GM12878 (cell line): Measurements from ENCODE around the gene GALNT17. TPM values are rescaled to one million over a fixed set of nuclear protein-coding genes. Genes with fewer than 3 reads are reported as not detected.

Experiments used
- ATAC-seq: fragments of 200-7000 bp; cut with Tn5 transposase; 3 replicates; pipeline ENCODE4 v1.9.1; 2020; ENCODE audit warnings: mild to moderate bottlenecking, moderate library complexity
- BruUV-seq: library from RNA; stranded (reverse); fragments of 400-500 nt; replicated peaks from 2 replicates; lab custom pipeline; 2021; lab: Mats Ljungman, UMichigan
- CTCF ChIA-PET: fragments of 300-600 bp; sonication (Branson Sonifier 250); formaldehyde crosslinking; extraction: SDS; loops from one replicate; lab custom pipeline; 2021; ENCODE audit warnings: inconsistent platforms; lab: Yijun Ruan, JAX
- POLR2A ChIA-PET: fragments of 350-600 bp; formaldehyde crosslinking; extraction: SDS; loops from one replicate; lab custom pipeline; 2021; ENCODE audit warnings: inconsistent platforms; lab: Charles Lee
- RAD21 ChIA-PET: fragments of 300-600 bp; sonication (Branson Sonifier 250); formaldehyde crosslinking; loops from one replicate; lab custom pipeline; 2023; ENCODE audit warnings: antibody characterized with exemption; ENCODE audit not compliant: unreplicated experiment; lab: Charles Lee
- SMC1A ChIA-PET: fragments of 300-600 bp; sonication (Branson Sonifier 250); formaldehyde crosslinking; loops from one replicate; lab custom pipeline; 2023; ENCODE audit not compliant: unreplicated experiment, uncharacterized antibody; lab: Charles Lee
- DNase-seq: peaks from one replicate; pipeline ENCODE4 v3.0.0-alpha.2; 2011; ENCODE audit warnings: low read depth, low spot score
- FAIRE-seq: peaks from 3 replicates; lab custom pipeline; 2011; peaks lifted over from hg19 to GRCh38; lab: Jason Lieb, UNC
- H2AFZ ChIP-seq: 2 replicates; pipeline ENCODE4 v1.6.0; 2011; ENCODE audit warnings: low read depth, low read length, control low read depth; ENCODE audit not compliant: control insufficient read depth
- H3K27ac ChIP-seq: 2 replicates; pipeline ENCODE4 v1.5.1; 2011; ENCODE audit warnings: control low read depth; ENCODE audit not compliant: control insufficient read depth, insufficient read depth
- H3K27me3 ChIP-seq, 2 experiments: replicated peaks in 1 of 2; 2 replicates each; pipeline versions ENCODE4 v1.6.0 to v1.6.1; 2011; ENCODE audit warnings: low read length in 1 of 2; ENCODE audit not compliant: control insufficient read depth in 2 of 2, insufficient read depth in 2 of 2
- H3K36me3 ChIP-seq, 2 experiments: 2 replicates each; pipeline ENCODE4 v1.5.1; 2011; ENCODE audit warnings: low read length in 1 of 2; ENCODE audit not compliant: control insufficient read depth in 2 of 2, insufficient read depth in 2 of 2
- H3K4me1 ChIP-seq: 2 replicates; pipeline ENCODE4 v1.6.1; 2011; ENCODE audit warnings: mild to moderate bottlenecking, low read length, moderate library complexity, mixed read lengths; ENCODE audit not compliant: control insufficient read depth, insufficient read depth
- H3K4me2 ChIP-seq: 2 replicates; pipeline ENCODE4 v1.6.0; 2011; ENCODE audit warnings: control low read depth; ENCODE audit not compliant: control insufficient read depth, insufficient read depth
- H3K4me3 ChIP-seq: fragments of 200-600 bp; sonication (generic); 2 replicates; pipeline ENCODE4 v1.5.1; 2016
- H3K79me2 ChIP-seq: 2 replicates; pipeline ENCODE4 v1.6.0; 2011; ENCODE audit warnings: low read length; ENCODE audit not compliant: control insufficient read depth, insufficient read depth
- H3K9ac ChIP-seq: 2 replicates; pipeline ENCODE4 v1.8.0; 2011; ENCODE audit warnings: low read length, control low read depth, mixed read lengths; ENCODE audit not compliant: control insufficient read depth, insufficient read depth
- H3K9me3 ChIP-seq: replicated peaks from 3 replicates; pipeline ENCODE4 v1.5.1; 2011; ENCODE audit warnings: mild to moderate bottlenecking, low read length; ENCODE audit not compliant: control insufficient read depth, insufficient read depth
- H4K20me1 ChIP-seq: 2 replicates; pipeline ENCODE4 v1.6.0; 2011; ENCODE audit not compliant: control insufficient read depth, insufficient read depth
- IKZF2 ChIP-seq, 2 experiments: fragments of 450-650 bp; IDR thresholded peaks; 2 replicates each; pipeline ENCODE4 v1.6.1; 2017; ENCODE audit warnings: mild to moderate bottlenecking in 2 of 2, moderate library complexity in 2 of 2
- IRF4 ChIP-seq: IDR thresholded peaks from 2 replicates; pipeline ENCODE4 v1.6.1; 2011; ENCODE audit warnings: low read depth, low read length
- KAT2A ChIP-seq: conservative IDR thresholded peaks from 2 replicates; pipeline ENCODE4 v1.6.1; 2011; ENCODE audit warnings: low read depth, low read length; ENCODE audit not compliant: control insufficient read depth
- LARP7 ChIP-seq: fragments of 450-650 bp; IDR thresholded peaks from 2 replicates; pipeline ENCODE4 v1.6.1; 2017; ENCODE audit warnings: mild to moderate bottlenecking
- MXI1 ChIP-seq: fragments of 150-350 bp; IDR thresholded peaks from 2 replicates; pipeline ENCODE4 v1.6.1; 2011; ENCODE audit warnings: low read depth, mild to moderate bottlenecking, inconsistent platforms, low read length, improper control_type of control experiment
- POLR2A ChIP-seq: IDR thresholded peaks from 2 replicates; pipeline ENCODE4 v1.6.1; 2011; ENCODE audit warnings: low read depth, mild to moderate bottlenecking, low read length
- RB1 ChIP-seq: fragments of 450-650 bp; formaldehyde crosslinking; IDR thresholded peaks from 2 replicates; pipeline ENCODE4 v1.6.1; 2017; ENCODE audit warnings: mild to moderate bottlenecking, borderline replicate concordance
- SREBF1 ChIP-seq: IDR thresholded peaks from 2 replicates; pipeline ENCODE4 v1.6.1; 2012; ENCODE audit warnings: mild to moderate bottlenecking, low read length
- SUZ12 ChIP-seq: fragments of 200-600 bp; sonication (generic); IDR thresholded peaks from one replicate; pipeline ENCODE4 v1.6.1; 2018; ENCODE audit warnings: antibody characterized with exemption, mild to moderate bottlenecking; ENCODE audit not compliant: unreplicated experiment
- TARDBP ChIP-seq: IDR thresholded peaks from 2 replicates; pipeline ENCODE4 v1.6.1; 2016; ENCODE audit warnings: borderline replicate concordance
- ZNF274 ChIP-seq: IDR thresholded peaks from one replicate; pipeline ENCODE4 v1.8.0; 2011; ENCODE audit not compliant: insufficient read length, insufficient read depth
- ZNF592 ChIP-seq: fragments of 450-650 bp; IDR thresholded peaks from 2 replicates; pipeline ENCODE4 v1.6.1; 2017; ENCODE audit warnings: mild to moderate bottlenecking, moderate library complexity
- ZNF622 ChIP-seq: fragments of 450-650 bp; IDR thresholded peaks from 2 replicates; pipeline ENCODE4 v1.6.1; 2017; ENCODE audit warnings: mild to moderate bottlenecking, inconsistent platforms
- WGBS: methylation state at CpG from one replicate; pipeline ENCODE4 v1.1.6; 2016; ENCODE audit warnings: low lambda C conversion rate; ENCODE audit not compliant: insufficient replicate concordance, insufficient coverage; ENCODE audit errors: missing lambda C conversion rate; 5-methylcytosine and 5-hydroxymethylcytosine counted together
- in situ Hi-C: fragments of 300-500 bp; cut with MboI; formaldehyde crosslinking; loops from 9 replicates; pipeline ENCODE4 v1.14.3; 2018; ENCODE audit warnings: mixed read lengths
- intact Hi-C: fragments of 100-400 bp; cut with micrococcal nuclease; formaldehyde crosslinking; loops from one replicate; pipeline ENCODE4 v1.14.2; 2022; ENCODE audit not compliant: unreplicated experiment
- polyA plus RNA-seq, 11 experiments: library from polyadenylated mRNA; depleted of rRNA in 4 of 11; unstranded in 6 of 11; stranded (reverse) in 5 of 11; fragments of >200 nt; fragmentation: Nextera tagmentation in 4 of 11; fragmentation: Illumina TruSeq in 1 of 11; extraction: Ambion mirVana in 4 of 11; extraction: Trizol in 1 of 11; gene quantifications; 1 replicate in 1 of 11; 2 replicates in 10 of 11; pipeline versions ENCODE4 v1.2.1 to v1.2.3, GENCODE V29; 2011 to 2016; ENCODE audit warnings: inconsistent platforms in 2 of 11, missing spikeins in 2 of 11, low read depth in 1 of 11
- total RNA-seq, 4 experiments: library from RNA; depleted of rRNA in 3 of 4; stranded (reverse); fragments of >200 nt in 3 of 4; fragmentation: Illumina TruSeq in 1 of 4; extraction: Trizol in 1 of 4; gene quantifications; 2 replicates each; pipeline versions ENCODE4 v1.2.1 to v1.2.3, GENCODE V29; 2013 to 2021
- TF ChIP-seq, protein P1 (sequence below): fragments of 450-650 bp; IDR thresholded peaks from 2 replicates; pipeline ENCODE4 v1.6.1; 2018; ENCODE audit warnings: mild to moderate bottlenecking, low read depth, moderate library complexity; ENCODE audit not compliant: partially characterized antibody

The GALNT17 gene
- total and polyA plus RNA-seq, 10 of the 15 experiments (the other 5 are each of a cell fraction or from before 2014, with no cell fraction given) = 0.12 to 0.15 TPM; not detected in 8

DNA sequence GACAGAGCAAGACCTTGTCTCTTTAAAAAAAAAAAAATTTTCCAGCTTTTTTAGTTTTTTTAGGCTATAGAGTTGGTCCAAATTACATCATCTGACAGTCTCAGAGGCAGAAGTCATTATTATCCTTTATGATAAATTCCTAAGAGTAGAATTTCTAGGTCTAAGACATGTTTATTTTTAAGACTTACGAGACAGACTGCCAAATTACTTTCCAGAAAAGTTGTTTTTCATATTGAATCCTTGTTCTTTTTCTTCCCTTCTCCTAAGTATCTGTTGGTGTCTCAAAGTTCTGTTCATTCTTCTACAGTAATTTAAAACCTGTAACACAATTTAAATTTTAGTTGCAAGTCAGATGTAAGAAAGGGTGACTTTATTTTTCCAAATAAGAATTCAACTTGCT is 421.4 kb downstream of the GALNT17 start:
- Histone ChIP-seq H3K4me2 (no peak overlapping the region), H2AFZ (no peak overlapping the region), H3K27ac (no peak overlapping the region), H4K20me1 (no peaks in the 10 kb centered on the region), H3K9me3 (no peaks in the 10 kb centered on the region; the same call in 2 of the 3 replicates), H3K27me3 (no peaks in the 10 kb centered on the region), H3K79me2 (no peaks in the 10 kb centered on the region), H3K4me1 (no peaks in the 10 kb centered on the region), H3K9ac (no peak overlapping the region), H3K4me3 (no peak overlapping the region), H3K36me3 (no peaks in the 10 kb centered on the region)
- DNase-seq (no peak), FAIRE-seq (no peak), ATAC-seq (no peak)
- in situ Hi-C loops (no loop called here), intact Hi-C loops (no loop called here)
- ChIA-PET POLR2A (no interaction called here), SMC1A (no interaction called here), CTCF (no interaction called here), RAD21 (no interaction called here)
- 0% methylated on average over 1 of the region's 1 CpG for WGBS
- TF ChIP-seq KAT2A = no peak
- TF ChIP-seq IKZF2 (IDR thresholded peaks at IDR 0.05) = no peak
- TF ChIP-seq SUZ12 = no peak
- TF ChIP-seq ZNF622 = no peak
- TF ChIP-seq MXI1 = no peak
- TF ChIP-seq LARP7 = no peak
- no peak for TF ChIP-seq IRF4
- TF ChIP-seq POLR2A = no peak
- TF ChIP-seq SREBF1 = no peak
- TF ChIP-seq TARDBP = no peak
- no peak for TF ChIP-seq ZNF592
- no peak for TF ChIP-seq ZNF274
- TF ChIP-seq RB1 = no peak
- TF ChIP-seq, protein P1, sequence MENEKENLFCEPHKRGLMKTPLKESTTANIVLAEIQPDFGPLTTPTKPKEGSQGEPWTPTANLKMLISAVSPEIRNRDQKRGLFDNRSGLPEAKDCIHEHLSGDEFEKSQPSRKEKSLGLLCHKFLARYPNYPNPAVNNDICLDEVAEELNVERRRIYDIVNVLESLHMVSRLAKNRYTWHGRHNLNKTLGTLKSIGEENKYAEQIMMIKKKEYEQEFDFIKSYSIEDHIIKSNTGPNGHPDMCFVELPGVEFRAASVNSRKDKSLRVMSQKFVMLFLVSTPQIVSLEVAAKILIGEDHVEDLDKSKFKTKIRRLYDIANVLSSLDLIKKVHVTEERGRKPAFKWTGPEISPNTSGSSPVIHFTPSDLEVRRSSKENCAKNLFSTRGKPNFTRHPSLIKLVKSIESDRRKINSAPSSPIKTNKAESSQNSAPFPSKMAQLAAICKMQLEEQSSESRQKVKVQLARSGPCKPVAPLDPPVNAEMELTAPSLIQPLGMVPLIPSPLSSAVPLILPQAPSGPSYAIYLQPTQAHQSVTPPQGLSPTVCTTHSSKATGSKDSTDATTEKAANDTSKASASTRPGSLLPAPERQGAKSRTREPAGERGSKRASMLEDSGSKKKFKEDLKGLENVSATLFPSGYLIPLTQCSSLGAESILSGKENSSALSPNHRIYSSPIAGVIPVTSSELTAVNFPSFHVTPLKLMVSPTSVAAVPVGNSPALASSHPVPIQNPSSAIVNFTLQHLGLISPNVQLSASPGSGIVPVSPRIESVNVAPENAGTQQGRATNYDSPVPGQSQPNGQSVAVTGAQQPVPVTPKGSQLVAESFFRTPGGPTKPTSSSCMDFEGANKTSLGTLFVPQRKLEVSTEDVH = no peak
- no TSS peak for BruUV-seq
